GM03348 (cell line): ENCODE measurements around the gene ADAMTS17.

Experiments
- DNase-seq: peaks from one replicate; pipeline ENCODE4 v3.0.0; 2012; ENCODE audit warnings: low spot score

The ADAMTS17 gene

GRCh38 chr15:100174159-100174903 is 167.4 kb downstream of the ADAMTS17 start:
- no peak for DNase-seq

GRCh38 chr15:100172356-100173024 is 169.3 kb downstream of the ADAMTS17 start:
- DNase-seq: no peak

GRCh38 chr15:100171411-100171810 is 170.4 kb downstream of the ADAMTS17 start:
- DNase-seq: no peak

DNA sequence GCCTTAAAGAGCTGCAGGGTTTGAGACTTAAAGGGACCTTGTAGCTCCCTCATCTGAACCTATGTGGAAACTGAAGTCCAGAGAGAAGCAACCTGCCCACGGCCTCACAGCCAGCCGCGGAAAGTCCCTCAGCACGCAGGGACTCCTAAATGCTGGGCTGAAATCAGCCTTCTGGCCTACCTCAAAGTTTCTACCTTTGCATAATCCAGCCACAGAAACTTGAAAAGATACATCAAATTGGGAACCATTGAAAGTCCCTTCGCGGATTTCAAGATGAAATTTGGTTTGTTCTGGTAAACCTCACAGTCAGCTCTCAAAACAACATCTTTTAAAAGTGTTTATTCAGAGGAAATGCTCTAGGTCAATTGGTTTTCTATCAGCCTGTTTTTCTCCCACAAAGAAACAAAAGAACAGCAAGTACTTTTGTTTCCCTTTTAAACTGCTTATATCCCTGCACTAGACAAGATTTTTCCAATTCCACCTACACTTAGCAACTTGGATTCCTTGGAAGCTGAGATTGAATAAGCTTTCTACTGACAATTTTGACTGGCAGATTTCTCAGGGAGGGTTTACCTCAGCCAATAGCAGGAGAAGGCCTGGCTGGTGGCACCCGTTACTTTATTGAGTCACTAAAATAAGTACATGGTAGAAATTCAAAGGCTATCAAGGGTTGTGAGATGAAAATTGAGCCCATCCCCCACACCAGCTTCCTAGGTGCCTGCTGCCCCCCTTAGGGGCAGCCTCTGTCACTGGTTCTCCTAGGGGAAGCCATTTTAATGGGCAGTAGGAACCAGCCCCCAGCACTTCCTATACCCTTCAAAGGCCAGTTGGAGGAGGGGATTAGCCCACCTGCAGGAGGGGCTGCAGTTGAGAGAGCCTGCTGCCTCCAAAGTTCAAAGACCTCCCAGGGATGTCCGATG is 171.2 kb downstream of the ADAMTS17 start:
- no peak for DNase-seq

GRCh38 chr15:100169615-100170290 is 172.0 kb downstream of the ADAMTS17 start:
- DNase-seq: no peak

- no peak for DNase-seq
Observed at GRCh38 chr15:100168787-100169186, 173.0 kb downstream of the ADAMTS17 start.

DNA sequence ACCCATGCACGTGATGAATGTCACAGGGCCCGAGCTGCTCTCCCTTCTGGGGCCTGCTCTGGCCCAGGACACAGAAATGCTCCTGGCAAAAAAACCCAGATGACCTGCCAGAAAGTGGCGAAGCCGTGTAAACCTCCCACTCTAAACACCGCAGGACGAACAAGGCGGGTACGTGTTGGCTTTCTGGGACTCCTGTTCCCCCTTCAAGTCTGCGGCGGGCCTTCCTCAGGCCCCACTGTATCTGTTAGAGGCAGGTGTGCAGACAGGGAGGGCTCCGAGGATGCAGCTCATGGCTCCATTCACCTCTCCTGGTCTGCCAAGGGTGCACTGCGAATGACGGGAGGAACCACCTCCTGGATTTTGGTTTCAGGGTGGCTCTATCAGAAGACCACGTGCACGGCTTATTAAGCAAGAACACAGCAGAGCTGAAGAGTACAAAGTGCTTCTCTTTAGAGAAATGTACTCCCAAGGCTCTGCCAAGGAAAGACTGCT is 173.8 kb downstream of the ADAMTS17 start:
- no peak for DNase-seq

GRCh38 chr15:100166313-100166712 is 175.5 kb downstream of the ADAMTS17 start:
- DNase-seq: no peak

GRCh38 chr15:100163961-100164360 is 177.8 kb downstream of the ADAMTS17 start:
- DNase-seq: no peak

DNA sequence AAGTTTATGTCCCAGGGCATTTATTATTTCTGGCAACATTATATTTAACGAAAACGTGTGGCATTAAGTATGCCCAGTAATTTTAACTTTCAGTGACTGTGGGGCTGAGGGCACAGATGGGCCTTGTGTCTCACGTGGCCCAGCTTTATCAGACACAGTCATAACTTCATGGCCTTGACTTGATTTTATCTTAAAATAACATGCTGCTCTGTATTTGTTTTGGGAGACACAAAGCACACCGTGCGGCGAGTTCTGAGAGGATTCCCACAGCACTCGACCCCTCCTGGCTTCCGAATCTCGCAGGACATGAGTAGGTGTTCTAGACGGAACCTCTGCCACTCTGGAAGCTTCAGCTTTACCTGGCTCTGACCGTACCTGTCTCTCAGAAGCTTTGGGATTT is 180.8 kb downstream of the ADAMTS17 start:
- no peak for DNase-seq

DNA sequence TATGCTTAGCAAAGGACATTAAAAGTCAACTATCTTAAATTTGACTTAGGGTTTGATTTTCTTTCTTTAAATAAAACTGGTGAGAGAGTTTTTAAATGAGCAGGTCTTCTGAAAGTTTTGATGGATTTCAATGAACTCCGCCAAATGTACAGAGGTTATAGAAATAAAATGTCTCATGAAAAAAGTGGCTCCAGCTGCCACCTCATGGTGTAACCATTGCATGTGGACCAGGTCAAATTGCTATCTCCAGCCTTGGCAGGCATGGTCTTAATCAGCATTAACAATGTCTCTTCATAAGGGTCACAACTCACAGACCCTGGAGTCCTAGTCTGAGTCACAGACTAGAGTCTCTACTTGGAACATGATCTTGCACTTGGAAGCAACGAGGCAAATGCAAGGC is 182.3 kb downstream of the ADAMTS17 start:
- no peak for DNase-seq

GRCh38 chr15:100158356-100158755 is 183.4 kb downstream of the ADAMTS17 start:
- DNase-seq: no peak

DNA sequence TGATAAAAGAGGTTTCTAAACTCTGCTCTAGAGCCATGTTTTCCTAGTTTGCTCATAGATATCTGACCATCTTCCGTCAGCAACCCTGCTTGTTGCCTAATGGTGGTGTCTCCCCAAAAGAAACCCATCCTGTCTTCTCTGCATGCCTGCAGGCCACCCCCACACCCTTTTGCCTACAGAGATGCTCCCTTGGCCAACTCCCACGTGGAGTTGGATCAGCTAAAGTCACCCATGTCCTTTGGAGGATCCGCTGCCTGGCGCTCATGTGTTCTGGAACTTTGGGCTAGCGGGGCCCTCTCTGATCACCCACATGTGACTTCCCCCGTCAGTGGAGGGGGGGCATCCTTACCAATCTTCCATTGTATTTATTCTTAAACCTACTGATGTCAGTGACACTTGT is 185.6 kb downstream of the ADAMTS17 start:
- DNase-seq: no peak

DNA sequence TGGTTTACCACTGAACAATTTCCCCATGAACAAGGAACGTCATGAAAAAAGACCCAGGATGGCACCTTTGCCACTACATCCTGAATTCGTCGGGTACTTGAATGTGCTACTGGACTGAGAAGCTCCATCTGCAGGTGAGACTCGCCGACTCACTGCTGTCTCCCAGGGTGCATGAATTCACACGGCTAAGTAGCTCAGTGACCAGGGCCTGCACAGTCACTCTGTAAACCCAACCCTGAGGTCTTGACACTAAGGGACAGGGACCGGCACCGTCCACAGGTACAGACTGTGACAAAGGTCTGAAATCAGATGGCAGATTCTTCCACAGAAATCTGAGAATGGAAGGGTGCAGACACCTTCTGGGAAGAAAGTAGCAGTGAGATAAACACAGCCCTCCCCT is 187.4 kb downstream of the ADAMTS17 start:
- DNase-seq: no peak

DNA sequence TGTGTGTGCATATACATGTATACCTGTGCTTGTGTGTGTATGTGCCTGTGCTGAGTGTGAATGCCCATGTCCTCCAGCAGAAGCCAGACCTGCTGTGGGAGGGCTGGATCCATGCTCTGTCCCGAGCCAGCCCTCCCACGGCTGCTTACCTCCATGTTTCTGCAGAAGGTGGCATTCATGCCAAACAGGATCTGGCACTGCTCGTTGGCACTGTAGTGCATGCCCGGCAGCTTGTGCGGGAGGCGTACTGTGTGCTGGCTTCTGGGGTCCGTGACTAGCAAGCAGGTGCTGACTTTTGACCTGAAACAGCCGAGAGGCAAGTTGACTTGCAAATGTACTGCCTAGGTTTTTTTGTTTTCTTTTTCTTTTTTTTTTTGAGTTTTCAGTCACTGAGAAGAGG is 189.3 kb downstream of the ADAMTS17 start:
- no peak for DNase-seq

DNA sequence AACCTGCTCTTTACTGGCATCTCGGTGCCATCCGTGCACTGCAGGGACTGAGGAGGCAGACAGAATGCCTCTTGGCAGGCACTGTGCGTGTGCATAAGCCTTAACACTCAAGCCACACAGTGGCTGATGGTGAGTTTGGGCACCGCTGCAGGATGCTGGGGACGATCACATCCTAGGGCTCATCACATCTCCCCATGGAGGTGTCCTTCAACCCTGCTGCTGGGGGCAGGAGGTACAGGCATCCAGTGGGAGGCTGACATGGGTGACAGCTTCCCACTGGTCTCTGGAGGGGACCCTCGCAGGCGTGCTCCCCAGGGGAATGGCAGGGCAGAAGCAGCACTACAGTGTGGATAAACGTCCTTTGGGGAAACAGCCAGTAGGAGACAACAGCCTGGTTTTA is 190.9 kb downstream of the ADAMTS17 start:
- DNase-seq: no peak

DNA sequence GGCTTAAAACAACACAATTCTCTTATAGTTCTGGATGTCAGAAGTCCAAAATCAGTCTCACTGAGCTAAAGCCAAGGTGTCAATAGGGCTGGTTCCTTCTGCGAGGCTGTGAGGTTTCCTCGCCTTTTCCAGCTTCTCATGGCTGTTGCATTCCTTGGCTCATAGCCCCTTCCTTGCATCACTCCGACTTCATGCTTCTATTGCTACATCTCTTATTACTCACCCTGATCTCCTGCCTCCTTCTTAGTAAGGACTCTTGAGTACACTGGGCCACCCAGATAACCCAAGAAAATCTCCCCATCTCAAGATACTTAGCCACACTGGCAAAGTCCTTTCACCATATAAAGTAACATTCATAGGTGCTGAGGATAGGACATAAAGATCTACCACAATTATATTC is 193.9 kb downstream of the ADAMTS17 start:
- DNase-seq: no peak

- DNase-seq: no peak
Observed at GRCh38 chr15:100143378-100143777, 198.4 kb downstream of the ADAMTS17 start.

DNA sequence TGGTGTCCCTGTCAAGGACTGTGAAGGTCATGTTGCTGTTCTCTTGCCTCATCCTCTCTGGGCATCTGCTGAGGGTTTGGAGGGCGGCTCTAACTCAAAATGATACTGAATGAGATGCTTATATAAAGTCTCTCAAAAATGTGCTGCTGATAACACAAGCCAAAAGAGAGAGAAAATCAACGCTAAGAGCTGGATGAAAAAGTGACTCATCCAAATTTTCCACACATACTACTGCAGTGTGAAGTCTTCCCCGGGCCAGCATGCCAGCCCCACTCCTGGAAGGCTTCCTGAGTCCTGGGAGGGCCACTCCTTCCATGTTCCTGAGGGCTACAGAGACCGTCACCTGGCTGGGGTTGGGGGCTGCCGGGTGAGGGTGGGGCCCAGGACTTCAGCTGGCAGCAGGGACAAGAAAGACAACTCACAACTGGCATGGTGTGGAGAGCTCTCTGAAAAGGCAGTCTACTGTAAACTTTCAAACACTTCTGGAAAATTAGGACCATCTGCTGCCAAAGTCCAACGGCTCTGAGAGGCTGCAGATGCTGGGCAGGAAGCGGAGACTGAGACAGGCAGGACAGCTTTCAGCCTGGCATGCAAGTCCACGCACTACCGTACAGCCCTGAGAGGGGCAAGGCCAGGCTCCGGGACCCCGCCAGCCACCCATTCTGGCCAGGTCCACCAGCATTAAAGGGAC is 200.3 kb downstream of the ADAMTS17 start:
- no peak for DNase-seq

- DNase-seq: no peak
Observed at GRCh38 chr15:100140527-100141308, 201.1 kb downstream of the ADAMTS17 start.

GRCh38 chr15:100134586-100134985 is 207.2 kb downstream of the ADAMTS17 start:
- no peak for DNase-seq
